Spleen (tissue), 7 donors: ENCODE measurements around the gene BRCA1.

Source experiments
- CTCF ChIP-seq, 11 experiments: fragments of 200-600 bp in 7 of 11; fragments of 450-650 bp in 4 of 11; sonication (generic) in 4 of 11; IDR thresholded peaks in 8 of 11; conservative IDR thresholded peaks in 3 of 11; 1 replicate in 7 of 11; 2 replicates in 4 of 11; pipeline versions ENCODE4 v1.4.0 to v1.8.0; 2016 to 2021; ENCODE audit warnings: antibody characterized with exemption in 11 of 11, inconsistent platforms in 4 of 11, mild to moderate bottlenecking in 1 of 11
- POLR2A ChIP-seq, 3 donors: fragments of 450-650 bp; IDR thresholded peaks; one replicate each; pipeline ENCODE4 v1.5.1; 2017; ENCODE audit warnings: antibody characterized with exemption in 3 of 3, mild to moderate bottlenecking in 1 of 3
- donor health status: DM: no; HTN: no; CAD: no; lungs with moderate emphysema.
- donor health status: DM: no; HTN: no; CAD: no.
- donor health status: DM: no; HTN: no; CAD: no.

- no peak for TF ChIP-seq CTCF (IDR thresholded peaks at IDR 0.05 in 8 of 11, conservative IDR thresholded peaks at IDR 0.05 in 3 of 11)
- TF ChIP-seq POLR2A (IDR thresholded peaks at IDR 0.05): no peak
Observed at GRCh38 chr17:43018008-43018853, 106.9 kb downstream of the BRCA1 start.
